NK-92 (cell line): Measurements from ENCODE around the gene IRX5.

Source experiments
- DNase-seq: peaks from one replicate; lab custom pipeline; 2025; ENCODE audit not compliant: unreplicated experiment; lab: John Stamatoyannopoulos, UW

IRX5 gene

GRCh38 chr16:54930005-54930868 is at the start of gene IRX5:
IRX5 (plus strand) TSS chr16:54930865; CDS start chr16:54931199, 334 bp downstream.
- DNase-seq: no peak

GRCh38 chr16:54882556-54882955 is 48.1 kb upstream of the IRX5 start:
- no peak for DNase-seq

- no peak for DNase-seq
Measured at GRCh38 chr16:54883358-54883757, 47.3 kb upstream of the IRX5 start.

- no peak for DNase-seq
Measured at GRCh38 chr16:54886078-54886477, 44.6 kb upstream of the IRX5 start.

- no peak for DNase-seq
Measured at GRCh38 chr16:54890381-54890780, 40.3 kb upstream of the IRX5 start.

- DNase-seq: no peak
Measured at GRCh38 chr16:54891346-54891745, 39.3 kb upstream of the IRX5 start.

GRCh38 chr16:54892981-54893380 is 37.7 kb upstream of the IRX5 start:
- DNase-seq: no peak

DNA sequence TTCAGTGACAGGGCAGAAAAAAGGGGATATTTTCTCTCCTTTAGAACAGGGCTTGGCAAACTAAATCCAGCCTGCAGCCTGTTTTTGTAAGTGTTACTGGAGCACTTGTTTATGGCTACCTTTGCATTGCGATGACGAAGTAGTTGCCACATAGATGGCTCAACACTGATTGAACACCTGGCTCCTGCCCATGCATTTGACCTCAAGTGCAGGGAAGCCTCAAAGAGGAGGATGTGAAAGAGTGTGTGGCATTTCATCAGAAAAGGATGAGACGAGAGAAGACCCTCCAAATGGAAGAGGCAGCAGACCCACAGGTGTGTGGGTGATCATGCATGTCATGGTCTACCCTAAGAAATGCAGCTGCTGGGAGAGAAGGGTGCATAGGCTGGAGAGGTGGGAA is 32.7 kb upstream of the IRX5 start:
- no peak for DNase-seq

GRCh38 chr16:54901606-54902005 is 29.1 kb upstream of the IRX5 start:
- no peak for DNase-seq

DNA sequence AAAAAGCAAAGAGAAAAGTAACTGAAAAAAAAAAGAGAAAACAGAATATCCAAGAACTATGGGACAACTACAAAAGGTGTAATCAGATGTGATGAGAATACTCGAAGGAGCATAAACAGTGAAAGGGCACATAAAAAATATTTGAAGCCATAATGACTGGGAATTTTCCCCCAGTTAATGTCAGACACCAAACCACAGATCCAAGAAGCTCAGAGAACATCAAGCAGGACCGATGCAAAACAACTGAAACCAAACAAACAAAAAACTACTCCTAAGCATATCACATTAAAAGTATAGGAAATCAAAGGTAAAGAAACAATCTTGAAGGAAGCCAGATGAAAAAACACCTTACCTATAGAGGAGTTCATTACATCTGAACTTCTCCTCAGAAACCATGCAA is 27.6 kb upstream of the IRX5 start:
- no peak for DNase-seq

DNA sequence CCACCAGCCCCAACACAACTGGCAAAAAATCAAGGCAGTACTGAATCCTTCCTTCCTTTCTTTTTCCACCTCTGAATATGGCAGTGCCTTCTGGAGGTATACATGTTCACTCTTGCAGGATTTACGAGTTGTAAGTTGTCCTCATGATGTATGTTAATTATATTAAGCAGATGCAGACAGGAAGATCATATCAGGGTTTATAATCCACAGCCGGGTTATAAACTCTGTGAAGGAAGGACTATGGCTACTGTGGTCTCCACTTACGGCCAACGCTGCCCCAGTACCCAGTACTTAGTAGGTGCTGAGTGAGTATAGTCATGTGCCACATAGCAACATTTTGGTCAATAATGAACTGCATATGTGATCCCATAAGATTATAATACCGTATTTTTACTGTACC is 19.6 kb upstream of the IRX5 start:
- no peak for DNase-seq

- no peak for DNase-seq
Measured at GRCh38 chr16:54912720-54913119, 17.9 kb upstream of the IRX5 start.

- no peak for DNase-seq
Measured at GRCh38 chr16:54921206-54921824, 9.3 kb upstream of the IRX5 start.

- no peak for DNase-seq
Measured at GRCh38 chr16:54923055-54923473, 7.6 kb upstream of the IRX5 start.

DNA sequence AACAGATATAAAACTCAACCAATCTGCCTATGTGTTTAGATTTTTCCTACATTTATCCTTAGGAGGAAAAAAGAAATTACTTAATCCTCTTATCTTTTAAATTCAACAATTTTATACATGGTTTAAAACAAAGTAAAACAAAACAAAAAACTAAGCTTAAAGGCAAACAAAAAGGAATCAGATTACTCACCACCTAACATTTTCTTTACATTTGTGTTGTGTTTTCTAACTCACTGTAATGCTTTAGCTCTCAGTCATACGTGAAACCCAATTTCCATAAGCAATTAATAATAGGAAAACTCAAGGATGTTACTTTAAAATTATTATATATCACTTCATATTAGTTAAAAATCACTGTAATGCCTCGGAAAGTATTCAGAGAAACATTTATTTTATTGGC is 6.7 kb upstream of the IRX5 start:
- DNase-seq: no peak

GRCh38 chr16:54926166-54926838 is 4.4 kb upstream of the IRX5 start:
- DNase-seq: no peak

DNA sequence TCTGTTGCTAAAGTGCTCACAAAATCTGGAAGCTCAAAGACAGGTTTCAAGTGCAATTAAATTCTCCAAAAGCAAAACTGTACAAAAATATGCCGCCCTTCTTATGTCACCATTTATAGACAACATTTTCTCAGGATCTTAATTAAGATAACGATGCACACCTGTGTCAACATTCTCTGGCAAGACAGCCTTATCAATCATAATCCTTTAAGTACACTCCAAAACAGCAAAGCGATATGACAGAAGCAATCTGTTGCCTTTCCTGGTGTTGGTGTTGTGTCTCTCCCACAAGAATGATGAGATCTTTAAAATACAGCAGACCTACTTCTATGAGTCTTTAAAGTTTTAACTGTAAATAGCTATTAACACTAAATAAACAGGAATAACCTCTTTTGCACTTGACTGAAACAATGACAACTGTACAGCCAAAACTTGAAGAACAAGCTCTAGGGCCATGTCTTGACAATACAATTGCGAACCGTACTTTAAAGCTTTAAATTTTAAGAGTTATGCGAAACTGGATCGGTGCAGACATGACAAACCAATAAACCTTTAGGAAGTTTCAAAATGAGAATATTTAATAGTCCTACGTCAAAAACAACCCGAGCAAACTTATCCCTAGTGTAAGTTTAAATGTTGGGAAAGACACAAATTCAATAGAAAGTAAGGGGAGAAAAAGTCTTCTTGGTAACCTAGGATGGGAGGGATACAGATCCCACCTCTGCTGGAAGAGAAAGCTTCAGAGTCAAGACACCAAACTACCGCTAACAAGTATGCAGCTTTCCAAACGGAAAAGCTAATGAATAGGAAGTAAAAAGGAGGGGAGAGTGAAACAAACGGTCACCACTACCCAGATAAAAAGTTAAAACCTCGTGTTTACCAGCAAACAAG is 3.3 kb upstream of the IRX5 start:
- DNase-seq: no peak

GRCh38 chr16:54928016-54928356 is 2.7 kb upstream of the IRX5 start:
- DNase-seq: no peak

DNA sequence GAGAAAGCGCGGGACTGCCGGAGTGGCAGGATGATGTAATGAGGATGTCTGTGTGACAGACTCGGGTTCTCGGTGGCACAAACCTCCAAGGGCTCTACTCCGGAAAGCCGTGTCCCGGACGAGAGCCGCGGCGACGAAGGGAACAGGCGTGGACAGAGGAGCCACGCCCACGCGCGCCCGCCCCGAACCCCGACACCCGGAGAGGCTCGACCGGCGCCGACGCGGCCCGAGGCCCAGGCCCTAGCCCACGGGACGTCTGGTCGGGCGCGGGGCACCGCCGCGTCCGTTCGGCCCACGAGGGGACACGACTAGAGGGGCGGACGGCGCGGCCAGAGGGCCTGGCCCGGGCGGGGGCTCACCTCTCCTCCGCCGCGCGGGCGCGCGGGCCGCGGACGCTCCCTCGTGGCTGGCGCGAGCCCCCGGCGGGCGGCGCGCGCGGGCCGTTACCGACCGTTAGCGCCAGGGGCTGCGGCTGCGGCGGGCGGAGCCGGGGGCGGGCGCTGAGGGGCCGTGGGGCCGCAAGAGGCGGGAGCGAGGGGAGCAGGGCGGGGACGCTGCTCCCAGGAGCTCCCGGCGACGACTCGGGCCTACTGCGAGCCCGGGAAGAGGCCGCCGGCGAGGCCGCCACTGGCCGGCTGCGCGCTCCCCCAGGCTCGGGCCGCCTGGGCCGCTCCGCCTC is 2.1 kb upstream of the IRX5 start:
- DNase-seq: no peak
